ENCODE measurements around the gene IGFALS.
"Not testable (repeated sequence)": the region's sequence is repeated elsewhere in the genome, so short reads cannot be mapped to it uniquely, and the experiment has no call there.

Gene IGFALS

GRCh38 chr16:1817716-1818115, 24.2 kb upstream of the IGFALS start:
- DNase-seq = no peak

- no peak for DNase-seq
These were observed 23.7 kb upstream of the IGFALS start for GRCh38 chr16:1817276-1817589.

GRCh38 chr16:1816396-1817275, 23.1 kb upstream of the IGFALS start:
- no peak for DNase-seq

GRCh38 chr16:1815461-1815860, 22.0 kb upstream of the IGFALS start:
- DNase-seq = no peak

- peak; percentile 68 for DNase-seq
These were observed 19.2 kb upstream of the IGFALS start for GRCh38 chr16:1812732-1813163.

GRCh38 chr16:1810536-1810935, 17.0 kb upstream of the IGFALS start:
- no peak for DNase-seq

- no peak for DNase-seq
These were observed 16.6 kb upstream of the IGFALS start for GRCh38 chr16:1810106-1810505.

- DNase-seq = no peak
These were observed 15.8 kb upstream of the IGFALS start for GRCh38 chr16:1809281-1809801.

GRCh38 chr16:1808691-1809090, 15.2 kb upstream of the IGFALS start:
- no peak for DNase-seq

- no peak for DNase-seq
These were observed 14.1 kb upstream of the IGFALS start for GRCh38 chr16:1807626-1808025.

GRCh38 chr16:1800701-1801100, 7.2 kb upstream of the IGFALS start:
- no peak for DNase-seq

GRCh38 chr16:1799263-1799662, 5.8 kb upstream of the IGFALS start:
- DNase-seq = not testable (repeated sequence)

GRCh38 chr16:1794908-1795666, 1.6 kb upstream of the IGFALS start:
- no peak for DNase-seq

- peak; percentile 27 for DNase-seq
These were observed 841 bp upstream of the IGFALS start for GRCh38 chr16:1794221-1794871.

- DNase-seq = no peak
These were observed 498 bp downstream of the IGFALS start for GRCh38 chr16:1792836-1793577.

GRCh38 chr16:1791943-1792812, 1.3 kb downstream of the IGFALS start:
- DNase-seq = no peak

GRCh38 chr16:1791256-1791942, 2.1 kb downstream of the IGFALS start:
- no peak for DNase-seq

- no peak for DNase-seq
These were observed 2.8 kb downstream of the IGFALS start for GRCh38 chr16:1790611-1791255.

- no peak for DNase-seq
These were observed 3.3 kb downstream of the IGFALS start for GRCh38 chr16:1790261-1790610.

- DNase-seq = no peak
These were observed 3.9 kb downstream of the IGFALS start for GRCh38 chr16:1789643-1790045.

GRCh38 chr16:1788708-1789100, 4.8 kb downstream of the IGFALS start:
- no peak for DNase-seq
